Ovary (tissue), 3 donors: Measurements from ENCODE around the gene SEC24A.

ENCODE experiments used
- EP300 ChIP-seq: sonication (generic); formaldehyde crosslinking; IDR thresholded peaks from one replicate; pipeline ENCODE4 v1.6.1; 2017; ENCODE audit warnings: antibody characterized with exemption
- POLR2A ChIP-seq: fragments of 450-650 bp; IDR thresholded peaks from one replicate; pipeline ENCODE4 v1.6.1; 2017; ENCODE audit warnings: antibody characterized with exemption, mild to moderate bottlenecking, moderate library complexity
- TF ChIP-seq, protein P1 (sequence below), 3 donors: fragments of 450-650 bp in 2 of 3; fragments of 200-600 bp in 1 of 3; IDR thresholded peaks; one replicate each; pipeline versions ENCODE4 v1.5.1 to v1.8.0; 2016 to 2022; ENCODE audit warnings: antibody characterized with exemption in 3 of 3, mild to moderate bottlenecking in 1 of 3
- donor health status: DM: no; HTN: no; CAD: no.

DNA sequence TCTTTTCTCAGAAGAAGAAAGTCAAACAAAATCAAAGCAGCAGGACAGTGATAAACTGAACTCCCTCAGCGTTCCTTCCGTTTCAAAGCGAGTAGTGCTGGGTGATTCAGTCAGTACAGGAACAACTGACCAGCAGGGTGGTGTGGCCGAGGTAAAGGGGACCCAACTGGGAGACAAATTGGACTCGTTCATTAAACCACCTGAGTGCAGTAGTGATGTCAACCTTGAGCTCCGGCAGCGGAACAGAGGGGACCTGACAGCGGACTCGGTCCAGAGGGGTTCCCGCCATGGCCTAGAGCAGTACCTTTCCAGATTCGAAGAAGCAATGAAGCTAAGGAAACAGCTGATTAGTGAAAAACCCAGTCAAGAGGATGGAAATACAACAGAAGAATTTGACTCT lies 92.5 kb downstream of the SEC24A start:
- TF ChIP-seq, protein P1, sequence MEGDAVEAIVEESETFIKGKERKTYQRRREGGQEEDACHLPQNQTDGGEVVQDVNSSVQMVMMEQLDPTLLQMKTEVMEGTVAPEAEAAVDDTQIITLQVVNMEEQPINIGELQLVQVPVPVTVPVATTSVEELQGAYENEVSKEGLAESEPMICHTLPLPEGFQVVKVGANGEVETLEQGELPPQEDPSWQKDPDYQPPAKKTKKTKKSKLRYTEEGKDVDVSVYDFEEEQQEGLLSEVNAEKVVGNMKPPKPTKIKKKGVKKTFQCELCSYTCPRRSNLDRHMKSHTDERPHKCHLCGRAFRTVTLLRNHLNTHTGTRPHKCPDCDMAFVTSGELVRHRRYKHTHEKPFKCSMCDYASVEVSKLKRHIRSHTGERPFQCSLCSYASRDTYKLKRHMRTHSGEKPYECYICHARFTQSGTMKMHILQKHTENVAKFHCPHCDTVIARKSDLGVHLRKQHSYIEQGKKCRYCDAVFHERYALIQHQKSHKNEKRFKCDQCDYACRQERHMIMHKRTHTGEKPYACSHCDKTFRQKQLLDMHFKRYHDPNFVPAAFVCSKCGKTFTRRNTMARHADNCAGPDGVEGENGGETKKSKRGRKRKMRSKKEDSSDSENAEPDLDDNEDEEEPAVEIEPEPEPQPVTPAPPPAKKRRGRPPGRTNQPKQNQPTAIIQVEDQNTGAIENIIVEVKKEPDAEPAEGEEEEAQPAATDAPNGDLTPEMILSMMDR (IDR thresholded peaks at IDR 0.05), result no peak
- TF ChIP-seq EP300 (no peak), POLR2A (no peak)
